ENCODE measurements around the gene SPRED1. TPM values are rescaled to one million over a fixed set of nuclear protein-coding genes. Genes with fewer than 3 reads are reported as not detected.

The SPRED1 gene
- total RNA-seq, 2 donors from 2014 or later: 0.89 to 1.1 TPM

DNA sequence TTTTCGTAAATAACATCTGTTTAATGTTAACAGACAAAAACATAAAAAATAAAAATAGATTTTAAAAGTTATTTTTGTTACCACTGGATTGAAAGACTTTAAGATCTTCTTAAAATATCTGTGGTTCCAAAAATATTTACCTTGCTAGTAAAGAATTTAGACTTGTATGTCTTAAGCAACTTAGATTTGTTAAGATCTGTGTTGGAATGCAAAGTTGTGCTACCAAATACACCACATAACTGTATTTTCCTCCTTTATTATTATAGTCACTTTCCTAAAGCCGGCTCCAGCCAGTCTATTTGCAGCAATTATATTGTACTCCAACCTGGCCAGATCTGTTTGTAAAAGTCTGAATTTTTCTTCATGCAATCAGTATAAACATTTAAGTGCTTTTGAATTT lies 63.7 kb downstream of the SPRED1 start:
- no peaks in the 10 kb centered on the region for H3K4me1 Mint-ChIP-seq (ENCODE audit: low read depth in 2 of 2)
- peaks cover 0 to 9% of the 10 kb centered on the region in 2 donors for H3K27me3 Mint-ChIP-seq
- no peak overlapping the region for H3K4me3 Mint-ChIP-seq

DNA sequence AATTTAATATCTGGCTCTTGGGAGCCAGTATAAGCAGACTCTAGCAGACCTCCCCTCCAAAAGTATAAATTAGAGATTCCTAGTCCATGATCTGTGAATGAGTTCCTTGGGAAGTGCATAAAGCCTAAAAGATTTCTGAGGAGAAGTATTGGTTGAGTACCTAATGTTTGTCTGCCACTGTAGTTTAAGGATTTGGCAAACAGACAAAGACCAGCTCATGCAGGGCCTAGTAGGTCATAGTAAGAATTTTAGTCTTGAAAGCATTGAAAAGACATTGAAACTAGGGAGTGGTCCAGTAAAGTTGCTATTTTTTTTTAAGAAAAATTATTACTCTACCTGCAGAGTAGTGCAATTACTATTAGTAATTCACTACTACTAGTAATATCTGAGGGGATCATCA lies 67.5 kb downstream of the SPRED1 start:
- ATAC-seq: no peak
- Mint-ChIP-seq H3K27me3 (no peaks in the 10 kb centered on the region), H3K9me3 (no peaks in the 10 kb centered on the region), H3K4me3 (no peak overlapping the region), H3K27ac (no peak overlapping the region), H3K4me1 (ENCODE audit: low read depth in 2 of 2) (no peaks in the 10 kb centered on the region), H3K36me3 (no peaks in the 10 kb centered on the region)
- no peak for DNase-seq (ENCODE audit: low spot score)

More for the DNA sequence above, 63.7 kb downstream of the SPRED1 start:
- ATAC-seq (no peak), DNase-seq (ENCODE audit: low spot score) (no peak)
- Mint-ChIP-seq H3K9me3 (no peaks in the 10 kb centered on the region), H3K36me3 (no peaks in the 10 kb centered on the region), H3K27ac (no peak overlapping the region)

DNA sequence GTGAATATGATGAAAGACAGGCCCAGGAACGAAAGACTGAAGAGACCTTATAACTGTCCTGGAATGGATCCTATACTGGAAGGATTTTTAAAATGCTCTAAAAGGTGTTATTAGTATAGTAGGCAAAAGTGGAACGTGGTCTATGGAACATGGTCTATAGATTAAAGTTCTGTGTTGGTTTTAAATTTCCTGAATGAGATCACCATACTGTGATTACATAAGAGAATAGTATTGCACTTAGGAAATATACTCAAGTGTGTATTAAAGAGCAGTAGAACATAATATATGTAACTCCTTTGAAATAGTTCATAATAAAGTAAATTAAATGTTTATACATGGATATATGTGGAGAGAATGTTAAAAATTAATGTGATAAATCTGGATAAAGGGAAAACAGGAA lies 68.2 kb downstream of the SPRED1 start:
- DNase-seq (ENCODE audit: low spot score): no peak
- no peak for ATAC-seq

DNA sequence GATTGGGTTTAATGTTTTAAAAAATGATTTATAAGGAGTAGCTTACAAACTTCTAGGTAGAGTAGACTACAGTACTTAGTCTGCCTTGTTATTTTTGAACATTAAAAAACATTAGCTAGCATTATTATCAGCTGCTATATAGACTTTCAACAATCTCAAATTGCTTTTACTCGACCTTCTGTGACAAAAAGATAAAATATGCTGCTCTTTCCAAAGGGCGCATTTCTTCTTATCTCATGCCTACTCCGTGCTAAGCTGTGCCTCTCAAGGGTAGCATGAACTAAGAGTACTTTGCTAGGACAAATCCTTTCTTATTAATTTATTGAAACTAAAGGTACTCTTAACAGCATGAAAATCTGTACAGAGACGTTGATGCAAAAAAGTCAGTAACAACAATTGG lies 71.3 kb downstream of the SPRED1 start:
- no peak overlapping the region for H3K4me3 Mint-ChIP-seq
- no peaks in the 10 kb centered on the region for H3K36me3 Mint-ChIP-seq
- DNase-seq (ENCODE audit: low spot score) (no peak), ATAC-seq (no peak)
- H3K27me3 Mint-ChIP-seq: no peaks in the 10 kb centered on the region
- H3K27ac Mint-ChIP-seq: no peak overlapping the region
- H3K9me3 Mint-ChIP-seq: no peaks in the 10 kb centered on the region
- peaks cover 0 to 2% of the 10 kb centered on the region in 2 donors for H3K4me1 Mint-ChIP-seq (ENCODE audit: low read depth in 2 of 2)

More for the DNA sequence above, 68.2 kb downstream of the SPRED1 start:
- H3K27me3 Mint-ChIP-seq: no peaks in the 10 kb centered on the region
- H3K9me3 Mint-ChIP-seq: no peaks in the 10 kb centered on the region
- no peaks in the 10 kb centered on the region for H3K36me3 Mint-ChIP-seq
- peaks cover 0 to 2% of the 10 kb centered on the region in 2 donors for H3K4me1 Mint-ChIP-seq (ENCODE audit: low read depth in 2 of 2)
- no peak overlapping the region for H3K27ac Mint-ChIP-seq
- no peak overlapping the region for H3K4me3 Mint-ChIP-seq

DNA sequence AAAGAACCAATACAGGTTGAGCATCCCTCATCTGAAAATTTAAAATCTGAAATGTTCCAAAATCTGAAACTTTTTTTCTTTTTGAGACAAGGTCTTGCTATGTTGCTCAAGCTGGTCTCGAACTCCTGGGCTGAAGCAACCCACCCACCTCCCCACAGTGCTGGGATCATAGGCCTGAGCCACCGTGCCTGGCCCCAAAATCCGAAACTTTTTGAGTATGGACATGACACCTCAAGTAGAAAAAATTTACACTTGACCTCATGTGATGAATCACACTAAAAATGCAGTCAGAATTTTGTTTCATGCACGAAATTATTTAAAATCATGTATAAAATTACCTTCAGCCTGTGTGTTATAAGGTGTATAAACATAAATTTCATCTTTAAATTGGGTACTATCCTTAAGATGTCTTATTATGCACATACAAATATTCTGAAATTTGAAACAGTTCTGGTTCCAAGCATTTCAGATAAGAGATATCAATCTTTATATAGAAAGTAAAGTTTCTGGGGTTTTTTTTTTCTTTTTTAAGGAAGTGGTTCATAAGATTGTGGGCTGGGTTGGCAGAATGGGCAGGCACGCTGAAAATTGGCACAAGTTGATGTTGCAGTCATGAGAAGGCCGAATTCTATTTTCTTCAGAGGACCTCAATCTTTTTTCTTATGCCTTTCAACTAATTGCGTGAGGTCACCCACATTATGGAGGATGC lies 72.5 kb downstream of the SPRED1 start:
- no peak overlapping the region for H3K27ac Mint-ChIP-seq
- peaks cover 0 to 2% of the 10 kb centered on the region in 2 donors for H3K4me1 Mint-ChIP-seq (ENCODE audit: low read depth in 2 of 2)
- H3K4me3 Mint-ChIP-seq: no peak overlapping the region
- no peaks in the 10 kb centered on the region for H3K9me3 Mint-ChIP-seq
- no peaks in the 10 kb centered on the region for H3K27me3 Mint-ChIP-seq
- ATAC-seq (no peak), DNase-seq (ENCODE audit: low spot score) (no peak)
- H3K36me3 Mint-ChIP-seq: no peaks in the 10 kb centered on the region

DNA sequence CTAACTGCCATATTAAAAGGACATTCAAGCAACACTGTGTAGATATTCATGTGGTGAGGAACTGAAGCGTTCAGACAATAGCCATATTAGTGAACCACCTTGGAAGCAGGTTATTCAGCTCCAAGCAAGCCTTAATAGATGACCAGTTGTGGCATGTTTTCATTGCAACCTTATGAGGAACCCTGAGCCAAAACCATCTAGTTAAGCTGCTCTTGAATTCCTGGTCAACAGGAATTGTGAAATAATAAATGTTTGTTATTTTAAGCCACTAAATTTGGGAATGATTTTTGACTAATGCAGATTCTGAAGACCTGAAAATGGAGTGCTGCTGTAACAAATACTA lies 73.0 kb downstream of the SPRED1 start:
- H3K9me3 Mint-ChIP-seq: no peaks in the 10 kb centered on the region
- H3K36me3 Mint-ChIP-seq: no peaks in the 10 kb centered on the region
- H3K4me1 Mint-ChIP-seq (ENCODE audit: low read depth in 2 of 2): peaks cover 0 to 2% of the 10 kb centered on the region in 2 donors
- DNase-seq (ENCODE audit: low spot score): no peak
- no peak overlapping the region for H3K4me3 Mint-ChIP-seq
- H3K27me3 Mint-ChIP-seq: no peaks in the 10 kb centered on the region
- no peak overlapping the region for H3K27ac Mint-ChIP-seq
- no peak for ATAC-seq

DNA sequence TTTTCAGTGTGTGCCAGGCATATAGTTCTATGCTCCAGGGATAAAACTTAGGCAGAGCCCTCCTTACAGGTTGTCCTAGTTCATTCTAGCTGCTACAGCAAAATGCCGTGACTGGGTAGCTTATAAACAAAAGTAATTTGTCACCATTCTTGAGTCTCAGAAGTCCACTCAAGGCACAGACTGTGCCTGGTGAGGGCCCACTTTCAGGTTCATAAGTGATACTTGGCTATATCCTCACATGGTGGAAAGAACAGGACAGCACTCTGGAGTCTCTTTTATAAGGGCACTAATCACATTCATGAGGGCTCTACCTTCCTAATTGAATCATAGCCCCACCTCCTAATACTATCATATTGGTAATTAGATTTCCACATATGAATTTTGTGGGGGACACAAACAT lies 80.1 kb downstream of the SPRED1 start:
- no peaks in the 10 kb centered on the region for H3K9me3 Mint-ChIP-seq
- no peaks in the 10 kb centered on the region for H3K4me1 Mint-ChIP-seq (ENCODE audit: low read depth in 2 of 2)
- H3K27ac Mint-ChIP-seq: no peak overlapping the region
- no peak for DNase-seq (ENCODE audit: low spot score)
- H3K4me3 Mint-ChIP-seq: no peak overlapping the region
- no peak for ATAC-seq
- no peaks in the 10 kb centered on the region for H3K27me3 Mint-ChIP-seq
- no peaks in the 10 kb centered on the region for H3K36me3 Mint-ChIP-seq

DNA sequence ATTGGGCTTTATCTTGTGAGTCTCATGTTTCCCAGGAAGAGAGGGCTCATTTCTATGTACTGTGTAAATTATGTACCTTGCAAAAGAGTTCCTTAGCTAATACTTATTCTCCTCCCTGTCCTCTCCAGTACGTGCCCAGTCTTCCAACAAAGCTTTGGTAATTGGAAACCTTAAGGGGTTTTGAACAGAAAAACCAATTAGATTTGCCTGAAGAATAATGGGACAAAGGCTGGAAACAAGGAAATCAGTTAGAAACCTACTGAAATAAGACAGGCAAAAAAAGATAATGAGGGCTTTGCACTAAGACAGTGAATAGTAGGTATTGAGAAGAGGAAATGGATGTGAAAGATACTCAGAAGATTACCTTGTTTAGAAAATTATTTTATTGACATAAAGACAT lies 82.5 kb downstream of the SPRED1 start:
- ATAC-seq: no peak
- no peak for DNase-seq (ENCODE audit: low spot score)
- no peak overlapping the region for H3K4me3 Mint-ChIP-seq

DNA sequence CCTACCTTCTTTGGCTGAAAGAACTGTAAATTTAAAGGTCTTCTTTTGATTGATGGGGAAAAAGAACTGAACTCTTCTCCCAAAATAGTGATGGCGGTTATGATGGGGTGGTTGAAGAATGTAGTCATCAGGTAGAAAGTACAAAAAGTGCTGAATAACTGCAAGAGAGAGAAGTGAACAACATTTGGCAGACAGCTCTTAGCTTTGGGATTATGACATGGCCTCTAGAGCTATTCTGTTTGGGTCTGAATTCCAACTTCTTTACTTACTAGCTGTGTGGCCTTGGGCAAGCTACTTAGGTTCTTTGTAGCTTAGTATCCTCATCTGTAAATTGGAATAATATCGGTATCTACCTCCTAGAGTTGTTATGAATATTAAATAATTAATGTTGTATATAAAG lies 91.7 kb downstream of the SPRED1 start:
- Mint-ChIP-seq H3K9me3 (no peaks in the 10 kb centered on the region), H3K27me3 (peaks cover 0 to 23% of the 10 kb centered on the region in 2 donors), H3K27ac (no peak overlapping the region), H3K4me1 (ENCODE audit: low read depth in 2 of 2) (no peaks in the 10 kb centered on the region), H3K4me3 (no peak overlapping the region), H3K36me3 (no peaks in the 10 kb centered on the region)
- ATAC-seq (no peak), DNase-seq (ENCODE audit: low spot score) (no peak)

More for the DNA sequence above, 82.5 kb downstream of the SPRED1 start:
- Mint-ChIP-seq H3K4me1 (ENCODE audit: low read depth in 2 of 2) (no peaks in the 10 kb centered on the region), H3K27ac (no peak overlapping the region), H3K36me3 (no peaks in the 10 kb centered on the region), H3K9me3 (no peaks in the 10 kb centered on the region), H3K27me3 (no peaks in the 10 kb centered on the region)

DNA sequence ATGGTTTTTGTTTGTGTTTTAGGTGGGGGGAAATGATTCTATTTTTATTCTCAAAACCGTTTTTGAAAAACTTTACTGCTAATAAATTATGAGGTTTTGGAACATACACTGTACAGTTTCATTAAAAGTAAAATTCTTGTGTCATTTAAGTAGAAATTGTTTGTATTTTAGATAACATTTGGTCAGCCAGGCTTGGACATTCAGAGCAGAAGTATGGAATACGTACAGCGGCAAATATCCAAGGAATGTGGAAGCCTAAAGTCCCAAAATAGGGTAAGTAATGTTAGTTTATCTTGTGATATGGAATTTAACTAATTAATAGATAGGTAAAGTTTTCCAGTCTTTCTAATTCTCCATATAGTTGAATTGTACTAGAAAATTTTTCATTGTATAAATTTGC lies 96.6 kb downstream of the SPRED1 start:
- no peaks in the 10 kb centered on the region for H3K36me3 Mint-ChIP-seq
- H3K4me3 Mint-ChIP-seq: no peak overlapping the region
- no peaks in the 10 kb centered on the region for H3K9me3 Mint-ChIP-seq
- no peak for ATAC-seq
- peaks cover 0 to 5% of the 10 kb centered on the region in 2 donors for H3K27me3 Mint-ChIP-seq
- H3K27ac Mint-ChIP-seq: no peak overlapping the region
- H3K4me1 Mint-ChIP-seq (ENCODE audit: low read depth in 2 of 2): no peaks in the 10 kb centered on the region
- DNase-seq (ENCODE audit: low spot score): no peak

DNA sequence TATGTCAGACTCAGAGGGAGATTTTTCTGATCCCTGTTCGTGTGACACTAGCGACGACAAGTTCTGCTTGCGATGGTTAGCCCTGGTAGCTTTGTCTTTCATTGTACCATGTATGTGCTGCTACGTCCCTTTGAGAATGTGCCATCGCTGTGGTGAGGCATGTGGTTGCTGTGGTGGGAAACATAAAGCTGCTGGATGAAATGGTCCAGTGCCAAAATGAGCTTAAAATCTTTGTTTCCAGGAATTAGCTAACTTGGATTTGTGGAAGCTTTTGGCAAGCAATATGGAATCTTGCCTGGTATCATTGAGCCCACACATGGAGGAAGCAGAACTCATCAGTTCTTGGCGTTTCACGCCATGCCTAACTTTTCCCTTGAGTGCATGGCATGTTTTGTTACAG lies 98.8 kb downstream of the SPRED1 start:
- Mint-ChIP-seq H3K27me3 (peaks cover 0 to 5% of the 10 kb centered on the region in 2 donors), H3K27ac (no peak overlapping the region), H3K36me3 (no peaks in the 10 kb centered on the region), H3K4me3 (no peak overlapping the region), H3K9me3 (no peaks in the 10 kb centered on the region), H3K4me1 (ENCODE audit: low read depth in 2 of 2) (no peaks in the 10 kb centered on the region)
- ATAC-seq (no peak), DNase-seq (ENCODE audit: low spot score) (no peak)

DNA sequence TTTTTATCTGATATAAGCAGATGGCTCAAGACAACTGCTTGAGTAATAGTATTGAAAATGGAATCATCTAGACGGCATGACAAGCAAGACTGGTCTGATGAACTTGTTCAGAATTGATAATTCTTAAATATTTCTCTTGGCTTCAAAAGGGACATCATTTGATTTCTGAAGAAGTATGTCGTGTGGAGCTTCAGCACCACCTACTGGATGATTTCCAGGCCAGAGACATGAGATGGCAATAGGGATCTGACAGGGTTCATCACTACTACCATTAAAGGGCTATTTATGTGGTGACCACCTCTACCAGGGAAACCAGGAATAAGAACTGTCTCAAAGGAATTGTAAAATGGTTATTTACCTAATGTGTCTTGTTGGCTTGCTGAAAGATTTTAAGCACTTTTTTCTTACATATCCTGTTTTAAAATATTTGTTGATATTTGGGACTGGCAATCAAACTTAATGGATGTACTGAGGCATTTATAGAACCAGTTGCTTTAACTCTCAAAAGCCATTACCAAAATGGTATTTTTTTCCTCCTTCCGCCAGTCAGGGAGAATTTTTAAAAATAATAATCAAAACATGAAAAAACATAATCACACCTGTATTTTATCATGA lies 101.8 kb downstream of the SPRED1 start:
- H3K9me3 Mint-ChIP-seq: no peaks in the 10 kb centered on the region
- DNase-seq (ENCODE audit: low spot score) (no peak), ATAC-seq (peak in 1 of 2 donors; percentile 55)
- H3K36me3 Mint-ChIP-seq: no peaks in the 10 kb centered on the region
- H3K4me1 Mint-ChIP-seq (ENCODE audit: low read depth in 2 of 2): no peaks in the 10 kb centered on the region
- peaks cover 1 to 4% of the 10 kb centered on the region in 2 donors for H3K27me3 Mint-ChIP-seq
- no peak overlapping the region for H3K27ac Mint-ChIP-seq
- no peak overlapping the region for H3K4me3 Mint-ChIP-seq

DNA sequence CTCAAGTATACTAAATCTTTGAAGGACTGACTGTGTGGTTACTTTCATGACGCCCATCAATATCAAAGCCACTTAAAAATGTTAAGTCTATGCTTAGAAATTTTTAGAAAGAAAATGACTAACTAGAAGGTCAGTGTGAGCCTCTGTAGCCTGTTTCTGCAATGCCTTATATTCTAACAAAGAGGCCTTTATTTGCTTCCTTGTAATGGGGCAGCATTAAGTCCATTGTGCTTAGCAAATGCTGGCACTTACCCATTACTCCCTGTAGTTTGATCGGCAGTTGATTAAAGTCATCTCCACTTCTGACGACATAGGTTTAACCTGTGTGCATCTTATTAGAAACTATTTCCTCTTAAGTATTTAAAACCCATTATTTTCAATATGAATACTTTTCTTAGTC lies 109.7 kb downstream of the SPRED1 start:
- DNase-seq (ENCODE audit: low spot score): no peak
- H3K4me3 Mint-ChIP-seq: no peak overlapping the region
- ATAC-seq: no peak
- no peaks in the 10 kb centered on the region for H3K36me3 Mint-ChIP-seq
- H3K9me3 Mint-ChIP-seq: no peaks in the 10 kb centered on the region
- H3K4me1 Mint-ChIP-seq (ENCODE audit: low read depth in 2 of 2): no peaks in the 10 kb centered on the region
- H3K27me3 Mint-ChIP-seq: peaks cover 23 to 60% of the 10 kb centered on the region in 2 donors
- H3K27ac Mint-ChIP-seq: no peak overlapping the region

DNA sequence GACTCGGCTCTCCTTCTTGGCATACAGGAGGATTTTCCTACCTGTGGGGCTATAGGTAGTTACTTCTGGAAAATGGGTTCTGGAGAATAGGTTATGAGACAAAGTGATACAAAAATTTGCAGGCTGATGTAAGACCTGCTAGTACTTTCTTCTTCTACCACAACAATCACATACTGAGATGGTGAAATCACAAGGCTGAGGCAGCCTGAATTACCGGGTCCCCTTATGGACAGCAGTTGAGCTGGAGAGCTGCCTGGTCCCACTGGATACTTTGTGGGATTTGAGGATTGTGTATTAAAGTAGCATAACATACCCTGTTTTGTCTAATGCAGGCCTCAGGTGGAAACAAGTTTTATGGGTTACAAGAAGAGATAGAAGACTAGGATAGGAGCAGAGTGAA lies 114.8 kb downstream of the SPRED1 start:
- no peaks in the 10 kb centered on the region for H3K9me3 Mint-ChIP-seq
- peaks cover 29 to 48% of the 10 kb centered on the region in 2 donors for H3K27me3 Mint-ChIP-seq
- no peaks in the 10 kb centered on the region for H3K4me1 Mint-ChIP-seq (ENCODE audit: low read depth in 2 of 2)
- DNase-seq (ENCODE audit: low spot score) (no peak), ATAC-seq (no peak)
- no peak overlapping the region for H3K4me3 Mint-ChIP-seq
- no peaks in the 10 kb centered on the region for H3K36me3 Mint-ChIP-seq
- H3K27ac Mint-ChIP-seq: no peak overlapping the region

Data from natural killer cell treated with Interleukin-12 subunit alpha and Interleukin-12 subunit beta and Interleukin-15 and Interleukin-18, amount 100 ng/mL, for 72 hours (primary cell).